CD8-positive, alpha-beta memory T cell (primary cell): ENCODE data around the gene RASSF1. TPM values are rescaled to one million over a fixed set of nuclear protein-coding genes. Genes with fewer than 3 reads are reported as not detected.

Source experiments
- CTCF ChIA-PET: fragments of 350-600 bp; sonication (Branson Sonifier 250); formaldehyde crosslinking; loops from one replicate; lab custom pipeline; 2021; ENCODE audit warnings: antibody characterized with exemption; lab: Charles Lee
- POLR2A ChIA-PET: fragments of 350-600 bp; sonication (Branson Sonifier 250); formaldehyde crosslinking; loops from one replicate; lab custom pipeline; 2021; ENCODE audit warnings: antibody characterized with exemption; lab: Charles Lee
- DNase-seq, 5 donors: peaks; one replicate each; pipeline versions ENCODE4 v3.0.0 to v3.0.0-alpha.2; 2020 to 2022; ENCODE audit warnings: mixed read lengths in 1 of 5
- H3K27ac ChIP-seq: one replicate; pipeline ENCODE4 v1.7.0; 2013; ENCODE audit warnings: low read depth, mild to moderate bottlenecking, low read length, moderate library complexity
- H3K27me3 ChIP-seq: 2 replicates; pipeline ENCODE4 v1.7.0; 2013; ENCODE audit warnings: low read length, mild to moderate bottlenecking; ENCODE audit not compliant: insufficient read depth, poor library complexity, severe bottlenecking
- H3K36me3 ChIP-seq: 2 replicates; pipeline ENCODE4 v1.7.0; 2013; ENCODE audit warnings: mild to moderate bottlenecking, low read length, moderate library complexity; ENCODE audit not compliant: insufficient read depth
- H3K4me1 ChIP-seq: 2 replicates; pipeline ENCODE4 v1.7.0; 2013; ENCODE audit warnings: mild to moderate bottlenecking, low read length, moderate library complexity; ENCODE audit not compliant: insufficient read depth
- H3K4me3 ChIP-seq: 2 replicates; pipeline ENCODE4 v1.7.0; 2013; ENCODE audit warnings: mild to moderate bottlenecking, low read length
- H3K9me3 ChIP-seq: 2 replicates; pipeline ENCODE4 v1.7.0; 2013; ENCODE audit warnings: mild to moderate bottlenecking, low read length
- H3K27ac Mint-ChIP-seq, 8 donors: one replicate each; pipeline ENCODE4 v1.8.0; 2020 to 2021; ENCODE audit warnings: mixed read lengths in 8 of 8, mild to moderate bottlenecking in 6 of 8, inconsistent platforms in 3 of 8, moderate library complexity in 3 of 8
- H3K27me3 Mint-ChIP-seq, 2 donors: one replicate each; pipeline ENCODE4 v1.8.0; 2020 to 2021; ENCODE audit warnings: mixed read lengths in 2 of 2, mild to moderate bottlenecking in 1 of 2, moderate library complexity in 1 of 2
- H3K36me3 Mint-ChIP-seq, 3 donors: one replicate each; pipeline ENCODE4 v1.8.0; 2020 to 2021; ENCODE audit warnings: mixed read lengths in 3 of 3, inconsistent platforms in 1 of 3, mild to moderate bottlenecking in 1 of 3
- H3K4me1 Mint-ChIP-seq, 3 donors: one replicate each; pipeline ENCODE4 v1.8.0; 2020 to 2021; ENCODE audit warnings: mixed read lengths in 3 of 3, inconsistent platforms in 1 of 3, mild to moderate bottlenecking in 1 of 3
- H3K4me3 Mint-ChIP-seq, 7 donors: one replicate each; pipeline ENCODE4 v1.8.0; 2020 to 2021; ENCODE audit warnings: mixed read lengths in 7 of 7, mild to moderate bottlenecking in 6 of 7, moderate library complexity in 4 of 7, inconsistent platforms in 2 of 7
- H3K9me3 Mint-ChIP-seq, 5 donors: one replicate each; pipeline ENCODE4 v1.8.0; 2020 to 2022; ENCODE audit warnings: mixed read lengths in 5 of 5, mild to moderate bottlenecking in 3 of 5, moderate library complexity in 2 of 5, inconsistent platforms in 1 of 5
- polyA plus RNA-seq: library from polyadenylated mRNA; unstranded; fragments of 300-500 nt; fragmentation: Illumina TruSeq; gene quantifications from one replicate; pipeline ENCODE4 v1.2.3, GENCODE V29; 2021
- total RNA-seq, 2 experiments: library from RNA; stranded (reverse); gene quantifications; one replicate each; pipeline ENCODE4 v1.2.3, GENCODE V29; 2021

RASSF1 gene
- total and polyA plus RNA-seq, 3 experiments from 2014 or later = 70.8 to 152 (median 71.9) TPM

- no peaks in the 10 kb centered on the region for H3K27me3 Mint-ChIP-seq
- H3K9me3 ChIP-seq = no peaks in the 10 kb centered on the region
Measured at GRCh38 chr3:50297896-50298725, 42.5 kb downstream of the RASSF1 start.

GRCh38 chr3:50297384-50297775, 43.3 kb downstream of the RASSF1 start:
- Mint-ChIP-seq H3K4me1 (peaks cover 28 to 57% (median 29%) of the 10 kb centered on the region in 3 donors), H3K4me3 (peak overlapping the region in 5 of 7 donors; percentile 93 to 98 (median 95)), H3K27ac (peak overlapping the region in 7 of 8 donors; percentile 69 to 100 (median 99)), H3K27me3 (no peaks in the 10 kb centered on the region), H3K9me3 (no peaks in the 10 kb centered on the region), H3K36me3 (peaks cover 0 to 15% (median 0%) of the 10 kb centered on the region in 3 donors)
- Histone ChIP-seq H3K4me1 (peaks cover 31% of the 10 kb centered on the region), H3K36me3 (no peaks in the 10 kb centered on the region), H3K27me3 (no peaks in the 10 kb centered on the region), H3K9me3 (no peaks in the 10 kb centered on the region), H3K4me3 (no peak overlapping the region), H3K27ac (no peak overlapping the region)
- POLR2A ChIA-PET = no interaction called here
- no peak for DNase-seq
- CTCF ChIA-PET = interaction anchor here (0.9 to 3.0 kb wide), 5 partner anchors 13 to 52 kb away, joined by 3 to 13 read pairs (median 9); partner anchors contain the start of genes CYB561D2 and NPRL2

More at GRCh38 chr3:50297896-50298725, 42.5 kb downstream of the RASSF1 start:
- peak overlapping the region; percentile 96 for H3K27ac ChIP-seq
- Mint-ChIP-seq H3K36me3 (peaks cover 0 to 14% (median 0%) of the 10 kb centered on the region in 3 donors), H3K4me1 (peaks cover 21 to 50% (median 22%) of the 10 kb centered on the region in 3 donors), H3K9me3 (no peaks in the 10 kb centered on the region), H3K27ac (peak overlapping the region; percentile 93 to 100 (median 99)), H3K4me3 (peak overlapping the region; percentile 93 to 98 (median 95))
- POLR2A ChIA-PET = interaction anchor here (0.9 to 2.2 kb wide), 6 partner anchors 19 to 61 kb away, joined by 4 to 31 read pairs (median 10); partner anchors contain the start of genes CYB561D2, NPRL2, RASSF1 and TUSC2
- no peaks in the 10 kb centered on the region for H3K36me3 ChIP-seq
- no peak for DNase-seq
- CTCF ChIA-PET = interaction anchor here (0.9 to 3.0 kb wide), 14 partner anchors 14 to 106 kb away, joined by 3 to 16 read pairs (median 6); partner anchors contain the start of genes CYB561D2, HYAL2 and NPRL2
- H3K27me3 ChIP-seq = no peaks in the 10 kb centered on the region
- H3K4me1 ChIP-seq = peaks cover 25% of the 10 kb centered on the region
- peak overlapping the region; percentile 89 for H3K4me3 ChIP-seq

GRCh38 chr3:50296721-50297383, 43.8 kb downstream of the RASSF1 start:
- Histone ChIP-seq H3K27me3 (no peaks in the 10 kb centered on the region), H3K4me1 (peaks cover 31% of the 10 kb centered on the region), H3K4me3 (no peak overlapping the region), H3K9me3 (no peaks in the 10 kb centered on the region), H3K27ac (no peak overlapping the region), H3K36me3 (no peaks in the 10 kb centered on the region)
- Mint-ChIP-seq H3K9me3 (no peaks in the 10 kb centered on the region), H3K27ac (peak overlapping the region; percentile 56 to 100 (median 93)), H3K4me3 (peak overlapping the region in 2 of 7 donors; percentile 41 to 93), H3K27me3 (no peaks in the 10 kb centered on the region), H3K4me1 (peaks cover 30 to 57% (median 31%) of the 10 kb centered on the region in 3 donors), H3K36me3 (peaks cover 0 to 17% (median 0%) of the 10 kb centered on the region in 3 donors)
- no peak for DNase-seq
- ChIA-PET CTCF (interaction anchor here (0.5 to 1.5 kb wide), 2 partner anchors 12 to 54 kb away, joined by 3 read pairs; partner anchors contain the start of genes CYB561D2 and NPRL2), POLR2A (no interaction called here)

GRCh38 chr3:50295553-50296431, 44.8 kb downstream of the RASSF1 start:
- Mint-ChIP-seq H3K27me3 (no peaks in the 10 kb centered on the region), H3K27ac (peak overlapping the region in 3 of 8 donors; percentile 20 to 66 (median 32)), H3K4me1 (peaks cover 35 to 59% (median 38%) of the 10 kb centered on the region in 3 donors), H3K36me3 (peaks cover 0 to 19% (median 0%) of the 10 kb centered on the region in 3 donors), H3K4me3 (peak overlapping the region in 2 of 7 donors; percentile 37 to 93), H3K9me3 (no peaks in the 10 kb centered on the region)
- no peak for DNase-seq
- H3K27ac ChIP-seq = no peak overlapping the region
- peaks cover 42% of the 10 kb centered on the region for H3K4me1 ChIP-seq
- no peak overlapping the region for H3K4me3 ChIP-seq
- no peaks in the 10 kb centered on the region for H3K36me3 ChIP-seq
- CTCF ChIA-PET = interaction anchor here (0.8 to 1.5 kb wide), 3 partner anchors 49 to 55 kb away, joined by 3 to 5 read pairs (median 3); partner anchors contain the start of genes CYB561D2 and NPRL2
- POLR2A ChIA-PET = no interaction called here
- no peaks in the 10 kb centered on the region for H3K9me3 ChIP-seq
- H3K27me3 ChIP-seq = no peaks in the 10 kb centered on the region

DNA sequence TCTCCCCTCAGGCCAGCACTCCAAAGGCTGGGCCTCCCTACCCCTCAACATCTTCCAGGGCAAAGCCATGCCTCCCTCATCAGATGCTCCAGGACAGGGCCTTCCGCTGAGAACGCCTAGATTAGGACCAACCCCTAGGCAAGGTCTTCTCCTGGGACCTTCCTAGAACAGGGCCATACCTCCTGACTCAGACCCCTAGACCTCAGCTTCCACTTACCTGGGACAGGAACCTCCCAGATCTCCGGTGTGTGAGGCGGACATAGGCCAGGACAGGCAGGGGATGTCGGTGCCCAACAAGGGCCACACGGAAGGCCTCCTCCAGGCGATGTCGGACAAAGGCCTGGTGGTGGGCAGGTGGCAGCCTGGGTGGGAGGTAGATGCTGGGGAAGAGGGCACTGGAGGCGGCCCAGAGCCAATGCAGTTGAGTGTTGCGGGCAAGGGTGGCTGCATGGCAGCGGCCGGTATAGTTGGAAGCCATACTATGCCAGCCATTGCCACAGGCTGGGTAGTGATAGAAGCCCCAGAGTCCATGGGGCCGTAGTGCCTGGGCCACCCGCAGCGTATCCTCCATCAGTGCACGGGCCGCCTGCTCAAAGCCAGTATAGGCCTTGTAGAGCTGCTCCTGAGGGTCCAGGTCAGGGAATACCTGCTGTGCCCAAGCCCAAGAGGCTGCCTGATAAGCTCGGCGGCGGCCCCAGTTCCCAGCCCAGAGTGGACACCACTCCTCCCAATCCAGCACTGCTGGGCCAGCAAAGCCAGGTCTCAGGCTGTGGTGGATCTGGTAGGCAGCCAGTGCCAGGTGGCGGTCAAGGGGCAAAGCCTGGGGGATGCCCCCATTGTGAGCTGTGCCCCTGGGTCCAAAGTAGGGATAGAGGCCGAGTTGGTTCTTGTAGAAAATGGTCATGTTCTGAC, 45.9 kb downstream of the RASSF1 start:
- Histone ChIP-seq H3K27ac (no peak overlapping the region), H3K36me3 (peaks cover under 1% of the 10 kb centered on the region), H3K4me1 (peaks cover 36% of the 10 kb centered on the region), H3K27me3 (no peaks in the 10 kb centered on the region), H3K4me3 (no peak overlapping the region), H3K9me3 (no peaks in the 10 kb centered on the region)
- POLR2A ChIA-PET = interaction anchor here (0.6 kb wide), 1 partner anchor 354 kb away, joined by 3 read pairs; no protein-coding TSS in a partner anchor
- peak overlapping the region in 1 of 7 donors; percentile 66 for H3K4me3 Mint-ChIP-seq
- peaks cover 0 to 25% (median 0%) of the 10 kb centered on the region in 3 donors for H3K36me3 Mint-ChIP-seq
- DNase-seq = no peak
- H3K27ac Mint-ChIP-seq = peak overlapping the region in 2 of 8 donors; percentile 57 to 85
- CTCF ChIA-PET = interaction anchor here (0.9 kb wide), 1 partner anchor 51 kb away, joined by 5 read pairs; no protein-coding TSS in a partner anchor
- no peaks in the 10 kb centered on the region for H3K9me3 Mint-ChIP-seq
- H3K4me1 Mint-ChIP-seq = peaks cover 26 to 50% (median 29%) of the 10 kb centered on the region in 3 donors
- H3K27me3 Mint-ChIP-seq = no peaks in the 10 kb centered on the region

- Histone ChIP-seq H3K9me3 (no peaks in the 10 kb centered on the region), H3K36me3 (peaks cover 6% of the 10 kb centered on the region), H3K27ac (no peak overlapping the region), H3K27me3 (no peaks in the 10 kb centered on the region), H3K4me1 (peaks cover 34% of the 10 kb centered on the region), H3K4me3 (no peak overlapping the region)
- peak overlapping the region in 1 of 7 donors; percentile 66 for H3K4me3 Mint-ChIP-seq
- no peak for DNase-seq
- POLR2A ChIA-PET = interaction anchor here (0.6 to 0.7 kb wide), 3 partner anchors 23 to 354 kb away, joined by 3 to 11 read pairs (median 3); no protein-coding TSS in a partner anchor
- peaks cover 0 to 29% (median 0%) of the 10 kb centered on the region in 3 donors for H3K36me3 Mint-ChIP-seq
- no peaks in the 10 kb centered on the region for H3K27me3 Mint-ChIP-seq
- H3K27ac Mint-ChIP-seq = peak overlapping the region in 3 of 8 donors; percentile 57 to 85 (median 70)
- H3K9me3 Mint-ChIP-seq = no peaks in the 10 kb centered on the region
- H3K4me1 Mint-ChIP-seq = peaks cover 21 to 43% (median 25%) of the 10 kb centered on the region in 3 donors
- CTCF ChIA-PET = interaction anchor here (0.6 kb wide), 1 partner anchor 31 kb away, joined by 4 read pairs; no protein-coding TSS in a partner anchor
Measured at GRCh38 chr3:50294089-50294488, 46.5 kb downstream of the RASSF1 start.
